ENCODE data around the gene MICAL3. TPM values are rescaled to one million over a fixed set of nuclear protein-coding genes. Genes with fewer than 3 reads are reported as not detected.

MICAL3 gene
- polyA plus RNA-seq, 2 of the 4 experiments (the other 2 are of a cell fraction): 20.5 to 30.1 TPM

GRCh38 chr22:17853073-17853472 lies 171.3 kb downstream of the MICAL3 start:
- 96% methylated on average over 6 of the region's 6 CpGs for WGBS (ENCODE audit: missing lambda C conversion rate)

GRCh38 chr22:17851759-17852158 lies 172.6 kb downstream of the MICAL3 start:
- ChIA-PET POLR2A (no interaction called here), CTCF (interaction anchor here (1.6 to 1.7 kb wide), 2 partner anchors 21 to 149 kb away, joined by 5 to 6 read pairs; no protein-coding TSS in a partner anchor)
- Histone ChIP-seq H3K4me1 (no peaks in the 10 kb centered on the region), H3K9me3 (no peaks in the 10 kb centered on the region), H3K4me2 (no peak overlapping the region), H3K27ac (no peak overlapping the region), H3K4me3 (no peak overlapping the region)
- TF ChIP-seq RCOR1 (IDR thresholded peaks at IDR 0.05; ENCODE audit: low read depth, low read length): no peak
- no peak for TF ChIP-seq NR3C1 (IDR thresholded peaks at IDR 0.05)
- no peak for TF ChIP-seq RARB (CRISPR knock-in tag; IDR thresholded peaks at IDR 0.05)
- TF ChIP-seq ESRRA (IDR thresholded peaks at IDR 0.05; ENCODE audit: borderline replicate concordance, low read length): no peak
- no peak for TF ChIP-seq GATA3 (IDR thresholded peaks at IDR 0.05; ENCODE audit: borderline replicate concordance)
- TF ChIP-seq CTCF (IDR thresholded peaks at IDR 0.05): no peak
- no peak for TF ChIP-seq JUN (IDR thresholded peaks at IDR 0.05)
- no peak for TF ChIP-seq RNF2 (IDR thresholded peaks at IDR 0.05; ENCODE audit: borderline replicate concordance, low read depth)
- no peak for TF ChIP-seq HOXB5 (CRISPR knock-in tag; IDR thresholded peaks at IDR 0.05)
- TF ChIP-seq MYC (IDR thresholded peaks at IDR 0.05; ENCODE audit: borderline replicate concordance, low read length): no peak
- no peak for DNase-seq (ENCODE audit: low read depth in 1 of 2, low spot score in 1 of 2)
- ATAC-seq: no peak
- no peak for FAIRE-seq
- 90% methylated on average over 14 of the region's 14 CpGs for WGBS (ENCODE audit: missing lambda C conversion rate)

More at GRCh38 chr22:17853073-17853472, 171.3 kb downstream of the MICAL3 start:
- ATAC-seq (no peak), DNase-seq (ENCODE audit: low read depth in 1 of 2, low spot score in 1 of 2) (no peak), FAIRE-seq (no peak)
- TF ChIP-seq MAFK (IDR thresholded peaks at IDR 0.05; ENCODE audit: partially characterized antibody) (no peak), POLR2AphosphoS2 (conservative IDR thresholded peaks at IDR 0.05; ENCODE audit: low read length) (no peak), CBX2 (IDR thresholded peaks at IDR 0.05; ENCODE audit: borderline replicate concordance, low read depth) (no peak), BCL3 (IDR thresholded peaks at IDR 0.05) (no peak), USF2 (IDR thresholded peaks at IDR 0.05) (no peak), ZSCAN20 (CRISPR knock-in tag; IDR thresholded peaks at IDR 0.05) (no peak), MAZ (IDR thresholded peaks at IDR 0.05; ENCODE audit: borderline replicate concordance, low read depth, low read length) (no peak), EP300 (IDR thresholded peaks at IDR 0.05) (no peak), GATA3 (IDR thresholded peaks at IDR 0.05; ENCODE audit: borderline replicate concordance) (no peak), NR3C1 (IDR thresholded peaks at IDR 0.05) (no peak), RARB (CRISPR knock-in tag; IDR thresholded peaks at IDR 0.05) (no peak), PHF8 (IDR thresholded peaks at IDR 0.05; ENCODE audit: borderline replicate concordance, low read depth) (no peak), HMGXB4 (CRISPR knock-in tag; IDR thresholded peaks at IDR 0.05; ENCODE audit: borderline replicate concordance) (no peak), EHF (CRISPR knock-in tag; IDR thresholded peaks at IDR 0.05) (no peak), HOXA7 (CRISPR knock-in tag; IDR thresholded peaks at IDR 0.05) (no peak), JUNB (IDR thresholded peaks at IDR 0.05) (no peak), ZFP36 (IDR thresholded peaks at IDR 0.05; ENCODE audit: borderline replicate concordance, partially characterized antibody) (no peak), HEYL (CRISPR knock-in tag; IDR thresholded peaks at IDR 0.05) (no peak), CBX8 (IDR thresholded peaks at IDR 0.05) (no peak), ZNF302 (CRISPR knock-in tag; IDR thresholded peaks at IDR 0.05) (no peak)
- no peak overlapping the region for H3K27ac ChIP-seq
- CTCF ChIA-PET: interaction anchor here (1.0 to 1.7 kb wide), 3 partner anchors 23 to 148 kb away, joined by 3 to 8 read pairs (median 5); no protein-coding TSS in a partner anchor
- no peaks in the 10 kb centered on the region for H3K9me3 ChIP-seq
- POLR2A ChIA-PET: no interaction called here
- H3K4me2 ChIP-seq: no peak overlapping the region
- H3K4me3 ChIP-seq: no peak overlapping the region
- no peaks in the 10 kb centered on the region for H3K4me1 ChIP-seq
